ENCODE results near the gene SELENOF.
A peak's percentile ranks its signal among the peaks of the same experiment; 100 is the strongest.
"Not testable (repeated sequence)": the region's sequence is repeated elsewhere in the genome, so short reads cannot be mapped to it uniquely, and the experiment has no call there.

Gene SELENOF

DNA sequence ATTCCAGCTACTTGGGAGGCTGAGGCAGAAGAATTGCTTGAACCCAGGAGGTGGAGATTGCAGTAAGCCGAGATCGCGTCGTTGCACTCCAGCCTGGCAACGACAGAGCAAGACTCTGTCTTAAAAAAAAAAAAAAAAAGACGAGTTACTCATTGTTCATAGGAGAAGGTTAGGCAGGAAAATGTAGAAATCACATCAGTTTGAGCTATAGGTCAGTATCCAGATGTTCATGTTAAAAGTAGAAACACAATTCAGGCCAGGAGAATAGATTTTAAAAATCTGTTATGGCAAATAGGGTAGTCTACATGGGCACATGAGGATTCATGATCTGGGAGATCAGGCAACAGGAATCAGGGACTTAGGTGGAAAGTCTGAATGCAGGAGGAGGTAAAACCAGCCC is 57.7 kb downstream of the SELENOF start:
- DNase-seq (ENCODE audit: low spot score) = no peak

DNA sequence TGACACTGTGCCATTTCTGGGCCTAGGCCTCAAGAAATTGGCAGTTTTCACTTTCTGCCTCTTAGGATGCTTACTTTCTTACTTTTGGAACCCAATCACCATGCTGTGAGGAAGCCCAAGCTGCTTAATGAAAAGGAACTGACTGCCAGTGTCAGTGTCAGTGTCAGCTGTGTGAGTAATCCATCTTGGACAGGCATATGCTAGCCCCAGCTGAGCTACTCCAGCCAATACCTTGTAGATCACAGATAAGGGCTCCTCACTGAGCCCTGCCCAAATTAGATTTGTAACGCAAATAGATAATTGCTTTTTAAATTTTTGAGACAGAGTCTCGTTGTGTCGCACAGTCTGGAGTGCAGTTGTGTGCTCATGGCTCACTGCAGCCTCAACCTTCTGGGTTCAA is 59.6 kb downstream of the SELENOF start:
- no peak for DNase-seq (ENCODE audit: low spot score)

DNA sequence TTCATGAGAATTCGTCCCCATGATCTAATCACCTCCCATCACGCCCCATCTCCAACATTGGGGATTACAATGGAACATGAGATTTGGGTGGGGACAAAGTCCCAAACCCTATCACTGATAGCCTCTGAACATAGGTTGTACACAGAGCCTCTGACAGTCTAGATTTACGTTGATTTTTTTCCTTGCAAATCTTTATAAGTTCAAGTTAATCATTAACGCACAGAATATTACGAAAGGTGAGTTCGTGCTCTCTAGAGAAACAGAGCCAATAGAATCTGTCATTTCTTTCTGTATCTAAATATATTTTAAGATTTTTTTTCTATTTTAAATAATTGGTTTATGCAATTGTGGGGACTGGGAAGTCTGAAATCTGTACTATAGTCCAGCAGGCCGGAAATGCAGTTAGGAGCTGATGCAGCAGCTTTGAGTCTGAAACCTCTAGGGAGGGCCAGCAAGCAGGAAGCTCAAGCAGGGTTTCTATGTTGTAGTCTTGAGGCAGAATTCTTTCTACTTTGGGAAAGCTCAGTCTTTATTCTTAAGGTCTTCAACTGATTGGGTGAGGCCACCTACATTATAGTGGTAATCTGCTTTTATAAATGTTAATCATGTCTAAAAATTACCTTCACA is 61.0 kb downstream of the SELENOF start:
- no peak for DNase-seq (ENCODE audit: low spot score)

DNA sequence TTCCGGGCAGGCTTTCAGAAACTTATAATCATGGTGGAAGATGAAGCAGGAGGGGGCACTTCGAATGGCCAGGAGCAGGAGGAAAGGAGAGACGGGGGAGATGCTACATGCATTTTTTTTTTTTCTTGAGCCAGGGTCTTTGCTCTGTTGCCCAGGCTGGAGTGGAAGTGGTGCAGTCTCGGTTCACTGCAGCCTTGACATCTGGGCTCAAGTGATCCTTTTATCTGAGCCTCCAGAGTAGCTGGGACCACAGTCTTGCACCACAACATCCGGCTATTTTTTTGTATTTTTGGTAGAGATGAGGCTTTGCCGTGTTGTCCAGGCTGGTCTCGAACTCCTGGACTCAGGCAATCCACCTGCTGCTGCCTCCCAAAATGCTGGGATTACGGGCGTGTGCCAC is 61.6 kb downstream of the SELENOF start:
- no peak for DNase-seq (ENCODE audit: low spot score)

DNA sequence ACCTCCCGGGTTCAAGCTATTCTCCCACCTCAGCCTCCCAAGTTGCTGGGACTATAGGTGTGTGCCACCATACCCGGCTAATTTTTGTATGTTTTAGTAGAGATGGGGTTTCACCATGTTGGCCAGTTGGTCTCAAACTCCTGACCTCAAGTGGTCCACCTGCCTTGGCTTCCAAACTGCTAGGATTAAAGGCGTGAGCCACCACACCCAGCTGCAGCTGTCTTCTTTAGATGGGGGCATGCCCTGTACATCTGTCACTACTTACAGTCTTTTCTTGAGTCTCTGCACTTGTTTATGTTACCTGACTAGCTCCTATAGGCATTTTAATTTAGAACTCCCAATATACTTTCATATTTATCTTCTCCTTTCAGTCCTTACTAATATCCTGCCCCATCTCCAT is 64.2 kb downstream of the SELENOF start:
- DNase-seq (ENCODE audit: low spot score) = no peak

DNA sequence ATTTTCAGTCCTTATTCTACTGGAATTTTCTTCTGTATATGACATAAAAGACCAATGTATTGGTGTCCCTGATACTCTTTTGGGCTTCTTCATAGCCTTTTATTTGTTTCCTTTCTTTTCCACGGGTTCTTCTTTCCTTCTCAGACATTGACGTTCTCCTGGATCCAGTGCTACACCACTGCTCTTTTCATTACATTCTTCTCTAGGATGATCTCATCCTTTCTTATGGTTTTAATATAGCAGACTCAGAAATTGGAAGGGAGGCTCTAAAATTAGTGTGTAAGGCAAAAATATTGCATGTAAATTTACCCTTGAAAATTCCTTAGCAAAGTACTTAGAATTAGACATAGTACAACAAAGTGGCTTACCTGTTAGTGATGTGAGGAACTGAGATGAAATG is 65.3 kb downstream of the SELENOF start:
- DNase-seq (ENCODE audit: low spot score) = no peak

DNA sequence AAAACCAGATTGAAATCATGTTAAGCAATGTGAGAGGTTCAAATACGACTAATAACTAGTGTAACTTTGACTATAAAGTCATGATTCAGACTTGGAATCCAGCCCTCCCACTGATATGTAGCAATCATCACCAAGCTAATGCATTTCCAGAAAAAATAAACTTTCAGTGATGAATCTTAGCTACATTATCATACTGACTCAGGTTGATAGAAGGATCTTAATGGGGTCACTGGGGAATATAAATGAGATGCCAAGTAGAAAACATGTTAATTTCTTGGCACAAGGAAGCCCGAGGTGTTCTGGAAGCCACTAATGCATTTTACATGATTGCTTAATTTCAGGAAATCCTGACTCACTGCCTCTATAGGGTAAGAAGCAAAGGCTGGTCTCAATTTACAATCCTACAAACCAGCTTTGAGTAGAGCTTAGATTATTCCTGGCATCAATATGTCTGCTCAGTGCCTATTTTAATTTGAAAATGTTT is 67.7 kb downstream of the SELENOF start:
- peak; percentile 69 for DNase-seq (ENCODE audit: low spot score)

DNA sequence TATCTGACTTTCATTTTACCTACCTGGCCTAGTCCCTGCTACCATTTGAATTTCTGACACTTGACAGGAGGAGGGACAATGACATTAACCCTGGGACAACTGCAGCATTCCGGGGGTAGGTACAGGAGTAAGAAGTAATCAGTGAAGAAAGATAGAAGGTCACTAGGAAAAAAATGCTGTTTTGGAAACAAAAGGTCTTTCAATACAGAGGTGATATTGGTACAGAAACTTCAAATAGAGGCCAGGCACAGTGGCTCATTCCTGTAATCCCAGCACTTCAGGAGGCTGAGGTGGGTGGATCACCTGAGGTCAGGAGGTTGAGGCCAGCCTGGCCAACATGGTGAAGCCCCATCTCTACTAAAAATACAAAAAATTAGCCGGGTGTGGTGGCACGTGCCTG is 68.4 kb downstream of the SELENOF start:
- DNase-seq (ENCODE audit: low spot score) = no peak

DNA sequence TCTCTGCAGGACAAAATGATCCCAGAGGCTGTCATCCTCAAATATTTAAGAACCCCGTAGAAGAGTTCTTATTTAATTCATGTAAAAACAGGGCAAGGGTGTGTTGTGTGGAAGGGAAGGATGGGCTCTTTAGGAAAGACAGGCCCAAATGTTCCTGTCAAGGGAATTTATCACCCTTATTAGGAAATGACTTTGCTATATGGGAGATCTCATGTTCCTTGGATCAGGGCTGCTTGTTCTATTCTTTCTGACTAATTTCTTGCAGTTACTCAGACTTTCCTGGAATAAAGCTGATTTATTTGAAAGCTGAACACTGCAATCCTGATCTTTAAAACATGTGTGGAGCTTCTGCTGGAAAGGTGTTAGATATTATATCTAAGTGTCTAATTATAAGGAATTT is 72.8 kb downstream of the SELENOF start:
- DNase-seq (ENCODE audit: low spot score) = no peak

DNA sequence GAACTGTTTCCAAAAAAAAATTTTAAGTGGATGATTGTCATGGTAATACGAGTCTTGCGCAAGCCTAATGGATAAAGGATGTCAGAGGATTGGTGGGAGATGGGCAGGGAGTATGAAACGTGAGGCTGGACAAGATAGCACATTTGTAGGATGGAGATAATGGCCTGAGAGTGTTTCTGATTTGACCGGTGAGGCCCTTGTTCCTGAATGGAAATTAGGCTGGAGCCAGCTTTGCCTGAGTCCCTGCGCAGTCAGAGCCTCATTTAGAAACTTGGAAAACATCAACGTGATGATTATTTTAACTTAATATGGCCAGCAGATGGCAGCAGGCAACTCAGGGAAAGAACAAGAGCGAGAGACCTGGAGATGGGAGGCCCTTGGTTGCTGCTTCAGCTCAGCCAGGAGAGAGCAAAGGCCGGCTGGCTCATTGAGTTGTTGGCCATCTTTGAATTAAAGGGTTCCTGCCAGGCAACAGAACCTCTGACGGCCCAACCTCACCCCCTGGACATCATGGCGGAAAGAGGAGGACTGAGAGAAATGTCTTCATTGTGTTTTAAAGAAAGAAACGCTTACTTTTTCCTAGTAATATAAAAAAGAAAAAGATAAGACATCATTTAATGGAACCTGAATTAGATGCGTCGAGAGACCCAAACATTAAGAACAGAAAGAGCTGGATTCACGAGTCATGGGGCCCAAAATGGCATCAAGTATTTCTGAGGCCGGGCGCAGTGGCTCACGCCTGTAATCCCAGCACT is 80.3 kb downstream of the SELENOF start:
- DNase-seq (ENCODE audit: low spot score) = peak; percentile 70

DNA sequence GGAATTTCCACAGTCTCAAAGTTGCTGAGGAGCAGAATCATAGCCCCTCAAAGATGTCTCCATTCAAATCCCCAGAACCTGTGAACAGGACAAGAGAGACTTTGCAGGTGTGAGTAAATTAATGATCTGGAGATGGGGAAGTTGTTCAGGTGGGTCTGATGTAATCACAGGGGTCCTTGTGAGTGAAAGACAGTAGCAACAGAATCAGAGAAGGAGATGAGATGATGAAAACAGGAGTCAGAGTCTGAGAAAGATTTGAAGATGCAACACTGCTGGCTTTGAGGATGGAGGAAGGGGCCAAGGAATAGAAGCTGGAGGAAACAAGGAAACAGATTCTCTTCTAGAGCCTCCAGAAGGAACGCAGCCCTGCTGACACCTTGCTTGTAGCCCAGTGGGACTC is 81.5 kb downstream of the SELENOF start:
- DNase-seq (ENCODE audit: low spot score) = no peak

DNA sequence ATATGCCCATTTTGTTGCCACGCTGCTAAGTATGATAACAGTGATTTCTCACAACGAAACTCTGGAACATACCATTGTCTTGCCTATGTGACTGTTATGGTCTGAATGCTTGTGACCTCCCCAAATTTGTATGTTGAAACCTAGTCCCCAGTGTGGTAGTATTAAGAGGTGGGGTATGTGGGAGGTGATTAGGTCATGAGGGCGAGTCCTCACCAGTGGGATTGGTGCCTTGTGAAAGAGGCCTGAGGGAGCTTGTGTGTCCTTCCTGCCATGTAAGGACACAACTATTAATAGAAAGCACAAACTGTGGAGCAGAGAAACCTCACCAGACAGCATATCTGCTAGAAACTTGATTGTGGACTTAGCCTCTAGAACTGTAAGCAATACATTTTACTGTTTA is 84.6 kb downstream of the SELENOF start:
- no peak for DNase-seq (ENCODE audit: low spot score)

DNA sequence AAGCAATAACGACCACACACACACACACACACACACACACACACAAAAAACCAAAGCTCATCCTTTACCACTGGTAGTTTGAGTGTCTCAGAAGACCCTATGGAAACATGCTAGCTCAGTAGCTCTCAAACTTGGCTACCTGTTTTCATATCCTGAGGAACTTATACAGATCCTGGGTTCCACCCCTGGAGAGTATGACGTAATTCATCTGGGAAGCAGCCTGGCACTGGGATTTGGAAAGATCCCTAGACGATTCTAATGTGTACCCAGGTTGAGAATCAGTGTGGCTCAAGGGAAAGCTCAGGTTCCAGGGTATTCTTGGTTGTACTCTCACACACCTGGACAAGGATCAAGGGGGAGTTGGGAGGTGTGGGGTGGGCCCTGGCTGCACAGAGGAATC is 85.9 kb downstream of the SELENOF start:
- no peak for DNase-seq (ENCODE audit: low spot score)

DNA sequence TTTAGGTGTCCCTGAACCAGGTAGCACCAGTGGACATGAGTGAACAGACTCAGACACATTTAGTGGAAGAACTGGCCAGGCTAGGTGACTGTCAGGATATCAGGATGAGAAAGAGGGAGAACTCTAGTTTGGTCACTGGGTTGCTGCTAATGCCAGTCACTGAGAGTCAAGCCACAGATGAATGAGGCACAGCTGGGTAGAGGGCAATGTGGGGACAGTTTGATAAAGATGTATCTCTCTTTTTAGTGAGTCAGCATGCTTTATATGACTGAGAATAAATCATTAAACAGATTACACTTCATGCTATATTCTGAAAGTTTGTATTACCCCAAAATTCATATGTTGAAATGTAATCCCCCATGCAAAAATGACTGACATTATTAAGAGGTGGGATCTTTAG is 87.1 kb downstream of the SELENOF start:
- no peak for DNase-seq (ENCODE audit: low spot score)

DNA sequence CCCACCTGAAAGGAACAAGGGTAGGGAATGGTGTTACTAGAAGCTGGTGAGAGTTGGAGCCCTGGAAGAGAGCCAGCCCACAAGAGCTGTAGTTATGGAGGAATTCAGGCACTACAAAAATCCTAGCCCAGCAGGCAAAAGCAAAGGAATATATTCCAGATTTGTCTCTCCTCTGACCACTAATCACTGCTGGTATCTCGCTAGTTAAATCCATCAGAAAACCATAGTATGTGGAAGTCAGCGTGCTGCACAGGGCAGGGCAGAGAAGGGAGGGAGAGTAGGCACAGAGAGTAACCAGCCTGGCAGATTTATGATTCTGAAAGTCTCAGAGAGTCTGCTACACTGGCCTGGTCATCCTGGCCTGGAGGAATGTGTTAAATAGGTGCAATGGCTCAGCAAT is 88.6 kb downstream of the SELENOF start:
- DNase-seq (ENCODE audit: low spot score) = no peak

DNA sequence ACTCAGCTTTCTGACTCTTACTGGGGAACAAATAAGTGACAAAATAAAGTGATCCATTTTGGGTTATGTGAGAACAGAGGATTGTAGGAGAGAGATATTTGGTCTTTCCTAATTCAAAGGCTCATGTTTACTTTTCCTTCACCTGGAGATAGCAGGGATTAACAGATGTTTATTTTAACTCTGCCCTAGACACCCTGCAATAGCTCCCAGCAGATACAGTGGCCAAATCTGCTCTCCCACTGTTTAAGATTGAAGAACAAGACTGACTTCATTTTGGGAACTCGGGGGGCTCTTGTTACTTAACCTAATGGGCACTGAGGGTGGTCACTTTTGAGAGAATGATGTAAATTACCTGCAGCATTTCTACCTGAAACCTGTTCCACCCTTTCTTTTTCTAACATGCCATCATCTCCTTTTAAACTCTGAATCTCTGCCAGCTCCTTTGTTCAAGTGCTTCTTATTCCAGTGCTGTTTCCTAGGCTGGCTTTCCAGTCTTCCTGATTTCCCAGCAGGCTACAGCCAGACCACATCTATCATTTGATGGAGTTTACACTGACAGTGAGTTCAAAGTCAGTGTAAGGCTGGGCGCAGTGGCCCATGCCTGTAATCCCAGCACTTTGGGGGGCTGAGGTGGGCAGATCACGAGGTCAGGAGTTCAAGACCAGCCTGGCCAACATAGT is 90.0 kb downstream of the SELENOF start:
- no peak for DNase-seq (ENCODE audit: low spot score)

DNA sequence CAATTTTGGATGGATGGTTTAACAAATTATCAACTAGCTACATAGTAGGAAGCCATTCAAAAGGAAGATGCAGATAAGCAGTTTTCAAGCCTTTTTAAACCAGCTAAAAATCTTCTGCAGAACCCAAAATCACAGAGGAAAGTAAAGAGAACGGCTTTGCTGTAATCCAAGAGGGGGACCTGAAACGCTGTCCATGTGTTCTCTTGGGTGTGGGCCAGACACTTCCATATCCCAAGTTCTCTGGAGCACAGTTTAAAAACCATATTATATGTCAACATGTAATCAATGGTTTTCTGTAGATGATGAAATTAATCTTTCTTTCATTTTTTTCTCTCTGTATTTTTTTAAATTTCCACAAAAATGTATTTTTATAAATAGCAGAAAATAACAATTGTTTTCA is 90.5 kb downstream of the SELENOF start:
- no peak for DNase-seq (ENCODE audit: low spot score)

DNA sequence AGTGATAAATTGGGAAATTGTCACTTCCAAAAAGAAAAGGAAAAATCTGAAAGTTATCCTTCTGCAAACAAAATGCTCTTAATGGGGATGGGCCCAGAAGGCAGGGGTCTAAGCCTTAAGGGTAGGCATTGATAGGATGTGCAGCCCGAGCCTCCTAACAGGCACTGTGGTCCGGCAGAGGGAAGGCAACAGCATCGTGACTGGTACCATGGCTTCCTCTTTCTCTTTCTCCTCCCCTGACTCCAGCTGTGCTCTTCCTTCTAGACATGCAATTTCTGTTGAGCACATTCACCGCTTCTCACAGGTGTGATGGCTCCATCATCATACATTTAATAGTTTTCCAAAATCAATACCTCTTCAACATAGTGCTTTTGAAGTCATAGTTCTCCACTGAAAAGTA is 91.5 kb downstream of the SELENOF start:
- no peak for DNase-seq (ENCODE audit: low spot score)

DNA sequence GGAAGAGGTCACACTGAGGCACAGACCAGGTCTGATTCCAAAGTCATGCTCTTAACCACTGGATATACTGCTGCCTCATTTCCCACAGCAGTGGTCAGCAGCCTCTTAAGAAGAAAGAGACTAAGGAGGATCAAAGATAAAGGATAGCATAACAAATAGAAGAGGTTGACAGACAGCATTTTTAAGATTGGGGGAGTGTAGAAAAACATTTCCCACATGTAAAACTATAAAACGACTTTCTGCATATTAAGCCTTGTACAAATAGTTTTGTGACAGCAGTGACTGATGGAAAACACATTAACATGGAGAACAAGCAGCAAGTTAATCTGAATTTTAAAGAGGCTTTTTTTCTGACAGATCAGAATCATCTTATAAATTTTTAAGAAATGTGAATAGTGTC is 92.0 kb downstream of the SELENOF start:
- no peak for DNase-seq (ENCODE audit: low spot score)

DNA sequence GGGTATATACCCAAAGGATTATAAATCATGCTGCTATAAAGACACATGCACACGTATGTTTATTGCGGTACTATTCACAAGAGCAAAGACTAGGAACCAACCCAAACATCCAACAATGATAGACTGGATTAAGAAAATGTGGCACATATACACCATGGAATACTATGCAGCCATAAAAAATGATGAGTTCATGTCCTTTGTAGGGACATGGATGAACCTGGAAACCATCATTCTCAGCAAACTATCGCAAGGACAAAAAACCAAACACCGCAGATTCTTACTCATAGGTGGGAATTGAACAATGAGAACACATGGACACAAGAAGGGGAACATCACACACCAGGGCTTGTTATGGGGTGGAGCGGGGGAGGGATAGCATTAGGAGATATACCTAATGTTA is 94.0 kb downstream of the SELENOF start:
- DNase-seq (ENCODE audit: low spot score) = not testable (repeated sequence)

DNA sequence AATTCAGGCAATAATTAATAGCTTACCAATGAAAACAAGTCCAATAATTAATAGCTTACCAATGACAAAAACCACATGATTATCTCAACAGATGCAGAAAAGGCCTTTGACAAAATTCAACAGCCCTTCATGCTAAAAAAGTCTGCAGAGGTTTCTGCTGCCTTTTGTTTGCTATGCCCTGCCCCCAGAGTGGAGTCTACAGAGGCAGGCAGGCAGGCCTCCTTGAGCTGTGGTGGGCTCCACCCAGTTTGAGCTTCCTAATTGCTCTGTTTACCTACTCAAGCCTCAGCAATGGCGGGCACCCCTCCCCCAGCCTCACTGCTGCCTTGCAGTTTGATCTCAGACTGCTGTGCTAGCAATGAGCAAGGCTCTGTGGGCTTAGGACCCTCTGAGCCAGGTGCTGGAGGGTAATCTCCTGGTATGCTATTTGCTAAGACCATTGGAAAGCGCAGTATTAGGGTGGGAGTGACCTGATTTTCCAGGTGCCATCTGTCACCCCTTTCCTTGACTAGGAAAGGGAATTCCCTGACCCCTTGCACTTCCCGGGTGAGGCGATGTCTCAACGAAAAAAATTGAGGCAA is 96.6 kb downstream of the SELENOF start:
- DNase-seq (ENCODE audit: low spot score) = not testable (repeated sequence)

DNA sequence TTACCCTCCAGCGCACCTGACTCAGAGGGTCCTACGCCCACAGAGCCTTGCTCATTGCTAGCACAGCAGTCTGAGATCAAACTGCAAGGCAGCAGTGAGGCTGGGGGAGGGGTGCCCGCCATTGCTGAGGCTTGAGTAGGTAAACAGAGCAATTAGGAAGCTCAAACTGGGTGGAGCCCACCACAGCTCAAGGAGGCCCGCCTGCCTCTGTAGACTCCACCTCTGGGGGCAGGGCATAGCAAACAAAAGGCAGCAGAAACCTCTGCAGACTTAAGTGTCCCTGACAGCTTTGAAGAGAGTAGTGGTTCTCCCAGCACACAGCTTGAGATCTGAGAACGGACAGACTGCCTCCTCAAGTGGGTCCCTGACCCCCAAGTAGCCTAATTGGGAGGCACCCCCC is 99.8 kb downstream of the SELENOF start:
- DNase-seq (ENCODE audit: low spot score) = not testable (repeated sequence)
